Stromal cell of bone marrow (primary cell): ENCODE measurements around the gene ZNF266.

Experiments used
- DNase-seq: peaks from one replicate; pipeline ENCODE4 v3.0.0-alpha.2; 2012; ENCODE audit warnings: low read depth

The ZNF266 gene

GRCh38 chr19:9435279-9436268 is at the start of gene ZNF266:
Gene ZNF266 (minus strand): TSS chr19:9435573. CDS start chr19:9420089, 15,484 bp downstream.
- DNase-seq: peak; percentile 85

GRCh38 chr19:9485140-9485539 is 49.8 kb upstream of the ZNF266 start:
- DNase-seq: no peak

DNA sequence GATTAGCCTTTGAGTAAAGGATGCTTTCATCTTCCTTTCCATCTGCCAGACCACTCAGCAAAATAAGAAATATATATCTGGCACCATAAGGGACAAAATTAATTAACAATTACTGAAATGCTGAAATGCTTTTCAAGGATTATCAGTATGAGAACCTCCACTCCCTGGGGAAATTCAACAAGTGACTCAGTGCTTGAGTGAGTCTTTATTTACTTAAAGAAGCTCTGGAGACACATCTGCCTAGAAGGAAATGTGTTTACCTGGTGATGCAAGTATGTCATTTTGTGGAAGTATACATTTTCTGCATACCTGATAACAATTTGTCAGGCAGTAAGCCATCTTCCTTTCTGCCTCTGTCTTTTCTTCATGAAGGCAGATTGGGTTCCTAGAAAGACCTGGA is 39.6 kb upstream of the ZNF266 start:
- no peak for DNase-seq

DNA sequence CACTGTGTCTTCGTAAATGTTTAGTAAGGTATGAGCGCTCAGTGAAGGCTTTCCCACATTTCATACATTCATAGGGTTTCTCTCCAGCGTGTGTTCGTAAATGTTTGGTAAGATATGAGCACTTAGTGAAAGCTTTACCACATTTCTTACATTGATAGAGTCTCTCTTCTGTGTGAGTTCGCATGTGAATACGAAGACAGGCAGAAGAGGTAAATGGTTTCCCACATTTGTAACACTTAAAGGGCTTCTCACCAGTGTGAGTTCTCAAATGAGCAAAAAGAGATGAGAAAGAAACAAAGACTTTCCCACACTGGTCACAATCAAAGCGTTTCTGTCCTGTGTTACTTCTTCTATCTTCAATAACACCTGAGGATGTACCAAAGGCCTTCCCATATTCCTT is 31.8 kb upstream of the ZNF266 start:
- no peak for DNase-seq

- no peak for DNase-seq
Observed at GRCh38 chr19:9461938-9462337, 26.6 kb upstream of the ZNF266 start.

GRCh38 chr19:9456018-9456689 is 20.8 kb upstream of the ZNF266 start:
- DNase-seq: no peak

- no peak for DNase-seq
Observed at GRCh38 chr19:9453953-9454352, 18.6 kb upstream of the ZNF266 start.

DNA sequence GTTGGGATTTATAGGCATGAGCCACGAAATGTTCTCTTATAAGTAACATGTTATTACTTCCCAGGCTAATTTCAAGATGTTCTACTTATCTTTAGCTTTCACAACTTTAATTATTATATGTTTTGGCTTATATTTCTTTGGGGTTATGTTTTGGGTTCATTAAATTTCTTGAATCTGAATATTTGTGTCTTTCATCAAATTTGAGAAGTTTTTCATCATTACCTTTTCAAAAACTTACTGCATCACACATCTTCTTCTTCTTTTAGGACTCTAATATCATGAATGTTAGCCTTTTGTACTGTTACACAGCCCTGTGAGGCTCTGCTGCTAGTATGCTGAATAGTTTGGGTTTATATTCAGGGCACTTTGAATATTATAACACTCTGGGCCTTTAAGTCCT is 9.7 kb upstream of the ZNF266 start:
- no peak for DNase-seq

GRCh38 chr19:9436358-9436757 is 985 bp upstream of the ZNF266 start:
- no peak for DNase-seq

DNA sequence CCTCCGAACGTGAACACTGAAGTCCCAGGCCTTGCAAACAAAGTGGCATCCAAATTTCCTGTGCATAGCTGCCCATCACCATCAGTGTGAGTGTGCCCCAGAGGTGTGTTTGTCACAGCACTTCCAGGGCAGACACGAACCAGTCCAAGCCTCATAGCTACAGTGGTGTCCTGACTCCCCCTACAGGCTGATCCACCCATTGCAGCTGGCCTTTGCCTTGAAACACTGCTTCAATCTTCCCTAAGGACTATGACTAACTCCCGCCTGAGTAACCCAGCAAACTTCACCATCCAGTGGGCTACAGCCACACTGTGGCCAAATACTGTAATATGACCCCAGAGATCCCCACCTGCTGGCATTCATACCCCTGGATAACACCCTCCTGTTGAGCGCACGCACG is 3.9 kb downstream of the ZNF266 start:
- no peak for DNase-seq

DNA sequence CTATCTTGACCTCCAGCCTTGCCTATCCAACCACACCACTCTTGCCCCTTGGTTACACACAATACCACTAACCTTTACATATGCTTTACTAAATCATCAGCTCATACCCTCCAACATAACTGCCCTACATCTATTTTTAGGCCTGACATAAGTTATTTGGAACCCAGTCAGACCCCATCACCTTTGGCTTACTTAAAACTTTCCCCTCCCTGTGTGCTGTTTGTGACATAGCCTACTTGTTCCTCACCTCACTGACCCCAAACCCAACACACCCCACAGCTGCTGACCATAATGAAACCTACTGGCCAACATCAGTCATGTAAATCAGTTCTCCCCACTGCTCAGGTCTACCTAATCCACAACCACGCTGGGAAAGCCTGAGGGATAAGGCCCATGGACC is 4.9 kb downstream of the ZNF266 start:
- DNase-seq: no peak

DNA sequence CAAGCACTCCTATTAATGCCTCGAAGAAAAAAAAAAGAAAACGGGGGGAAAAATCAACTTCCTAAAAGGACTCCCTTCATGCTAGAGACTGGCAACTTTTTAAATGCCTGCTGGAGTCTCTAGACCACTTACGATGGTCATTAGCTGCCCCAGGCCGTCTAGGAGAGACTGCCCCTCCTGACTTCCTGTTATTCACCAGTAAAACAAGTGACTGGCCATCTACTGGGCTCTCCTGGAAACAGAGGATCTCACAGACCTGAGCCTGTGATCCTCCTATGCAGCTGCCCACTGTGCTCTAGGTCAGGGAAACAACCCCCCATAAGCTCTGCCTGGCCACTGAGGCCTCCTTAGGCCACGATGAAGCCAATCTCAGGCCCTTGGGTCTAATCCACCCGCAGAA is 7.4 kb downstream of the ZNF266 start:
- DNase-seq: no peak

DNA sequence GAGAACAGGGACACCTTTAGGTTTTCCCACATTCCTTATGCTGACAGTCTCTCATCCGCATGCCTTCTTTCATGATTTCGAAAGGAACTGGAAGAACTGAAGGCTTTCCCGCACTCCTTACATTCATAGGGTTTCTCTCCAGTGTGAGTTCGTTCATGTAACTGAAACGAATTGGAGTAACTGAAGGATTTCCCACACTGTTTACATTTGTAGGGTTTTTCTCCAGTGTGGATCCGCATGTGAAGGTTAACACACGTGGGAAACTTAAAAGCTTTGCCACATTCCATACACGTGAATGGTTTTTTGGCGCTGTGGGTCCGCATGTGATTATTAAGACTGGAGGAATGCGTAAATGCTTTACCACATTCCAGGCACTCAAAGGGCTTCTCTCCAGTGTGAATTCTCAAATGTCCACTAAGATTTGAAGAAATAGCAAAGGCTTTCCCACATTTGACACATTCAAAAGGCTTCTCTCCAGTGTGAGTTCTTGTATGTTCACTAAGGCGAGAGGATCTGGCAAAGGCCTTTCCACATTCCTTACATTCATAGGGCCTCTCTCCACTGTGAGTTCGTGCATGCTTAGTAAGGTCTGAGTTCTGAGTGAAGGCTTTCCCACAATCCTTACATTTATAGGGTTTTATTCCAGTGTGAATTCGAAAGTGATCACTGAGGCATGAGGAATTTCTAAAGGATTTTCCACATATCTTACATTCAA is 22.0 kb downstream of the ZNF266 start:
- no peak for DNase-seq

- DNase-seq: no peak
Observed at GRCh38 chr19:9407827-9408226, 27.5 kb downstream of the ZNF266 start.

GRCh38 chr19:9406798-9407352 is 28.5 kb downstream of the ZNF266 start:
- DNase-seq: peak; percentile 78

DNA sequence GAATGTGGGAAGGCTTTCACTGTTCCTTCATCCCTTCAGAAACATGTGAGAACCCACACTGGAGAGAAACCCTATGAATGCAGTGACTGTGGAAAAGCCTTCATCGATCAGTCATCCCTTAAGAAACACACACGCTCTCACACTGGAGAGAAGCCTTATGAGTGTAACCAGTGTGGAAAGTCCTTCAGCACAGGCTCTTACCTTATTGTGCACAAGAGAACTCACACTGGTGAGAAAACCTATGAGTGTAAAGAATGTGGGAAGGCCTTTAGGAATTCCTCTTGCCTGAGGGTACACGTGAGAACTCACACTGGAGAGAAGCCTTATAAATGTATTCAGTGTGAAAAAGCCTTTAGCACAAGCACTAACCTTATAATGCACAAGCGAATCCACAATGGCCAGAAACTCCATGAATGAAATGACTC is 54.0 kb downstream of the ZNF266 start:
- no peak for DNase-seq

GRCh38 chr19:9370738-9371619 is 64.4 kb downstream of the ZNF266 start:
- DNase-seq: no peak

DNA sequence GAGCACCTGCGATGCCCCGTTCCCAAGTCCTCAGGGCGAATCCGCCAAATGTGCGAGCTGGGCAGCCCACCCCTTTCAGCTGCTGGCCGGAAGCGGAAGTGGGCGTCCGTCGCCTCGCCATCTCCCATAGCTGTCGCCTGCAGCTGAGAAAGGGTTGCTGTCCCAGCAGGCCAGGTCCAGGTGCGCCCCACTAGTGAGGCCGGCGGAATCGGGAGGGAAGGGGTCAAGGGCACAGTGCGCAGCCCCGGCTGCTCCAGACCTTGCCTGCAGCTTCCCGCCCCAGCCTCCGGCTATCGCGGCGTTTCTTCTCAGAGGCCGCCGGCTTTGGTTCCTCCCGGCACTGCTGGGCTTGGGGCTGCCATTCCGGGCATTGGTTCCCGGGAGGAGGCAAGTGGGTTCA is 72.5 kb downstream of the ZNF266 start, which contains the start of gene ZNF177:
Gene ZNF177 (plus strand): TSS at position 109 of the 400 bp plus-strand sequence. CDS start 15,299 bp downstream, outside the sequence.
- no peak for DNase-seq
